Adipose tissue (tissue), 3 donors: ENCODE measurements around the gene GSG1. TPM values are rescaled to one million over a fixed set of nuclear protein-coding genes. Genes with fewer than 3 reads are reported as not detected.
"Not testable (repeated sequence)": the region's sequence is repeated elsewhere in the genome, so short reads cannot be mapped to it uniquely, and the experiment has no call there.

Experiments used
- H3K27ac ChIP-seq: one replicate; pipeline ENCODE4 v1.5.1; 2013; ENCODE audit warnings: low read depth, low read length
- WGBS, 3 donors: extraction: QIAGEN DNeasy Blood & Tissue Kit; methylation state at CpG; one replicate each; pipeline ENCODE4 v1.1.7; 2013; 5-methylcytosine and 5-hydroxymethylcytosine counted together
- polyA plus RNA-seq, 3 donors: library from polyadenylated mRNA; stranded (reverse); fragments of 200-250 nt; gene quantifications; one replicate each; pipeline ENCODE4 v1.2.3, GENCODE V29; 2013
- donor health status: healthy with polysubstance abuse.
- donor health status: Bipolar disorder and iron deficiency.
- donor health status: healthy.

GSG1 gene
- polyA plus RNA-seq, 3 donors = 4.0 TPM; not detected in 2

- WGBS, 3 donors = 7 to 58% (median 17%) methylated on average over 9 of the region's 9 CpGs
- no peak overlapping the region for H3K27ac ChIP-seq
These were observed 5.9 kb downstream of the GSG1 start for GRCh38 chr12:13097491-13098011.

- WGBS, 3 donors = 71 to 77% (median 73%) methylated on average over 8 of the region's 8 CpGs
These were observed 8.0 kb downstream of the GSG1 start for GRCh38 chr12:13095266-13095995.

DNA sequence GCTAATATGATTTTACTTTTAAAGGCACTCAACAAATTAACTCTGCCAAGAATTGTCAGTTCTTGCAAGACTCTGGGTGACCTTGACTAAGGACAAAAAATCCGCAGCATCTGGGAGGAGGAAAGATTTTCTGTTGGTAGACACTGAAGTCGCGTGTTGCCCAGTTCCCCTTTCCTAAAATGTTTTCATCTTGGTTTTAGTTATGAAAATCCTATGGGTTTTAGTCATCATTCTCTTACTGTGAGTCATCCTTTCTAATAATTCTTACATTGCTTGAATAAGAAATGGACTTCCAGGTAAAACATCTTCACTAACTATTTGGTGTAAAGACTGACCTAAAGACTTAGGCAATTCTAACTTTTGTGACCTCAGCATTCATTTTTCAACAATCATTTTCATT, 9.1 kb downstream of the GSG1 start:
- no peak overlapping the region for H3K27ac ChIP-seq
- WGBS, 3 donors = 21 to 61% (median 36%) methylated on average over 3 of the region's 3 CpGs

More at GRCh38 chr12:13095266-13095995, 8.0 kb downstream of the GSG1 start:
- no peak overlapping the region for H3K27ac ChIP-seq

GRCh38 chr12:13093848-13094220, 9.6 kb downstream of the GSG1 start:
- WGBS, 3 donors = 31 to 51% (median 36%) methylated on average over 2 of the region's 2 CpGs
- H3K27ac ChIP-seq = no peak overlapping the region

- H3K27ac ChIP-seq = no peak overlapping the region
- WGBS, 3 donors = 69 to 73% (median 71%) methylated on average over 7 of the region's 7 CpGs
These were observed 10.1 kb downstream of the GSG1 start for GRCh38 chr12:13093191-13093847.

DNA sequence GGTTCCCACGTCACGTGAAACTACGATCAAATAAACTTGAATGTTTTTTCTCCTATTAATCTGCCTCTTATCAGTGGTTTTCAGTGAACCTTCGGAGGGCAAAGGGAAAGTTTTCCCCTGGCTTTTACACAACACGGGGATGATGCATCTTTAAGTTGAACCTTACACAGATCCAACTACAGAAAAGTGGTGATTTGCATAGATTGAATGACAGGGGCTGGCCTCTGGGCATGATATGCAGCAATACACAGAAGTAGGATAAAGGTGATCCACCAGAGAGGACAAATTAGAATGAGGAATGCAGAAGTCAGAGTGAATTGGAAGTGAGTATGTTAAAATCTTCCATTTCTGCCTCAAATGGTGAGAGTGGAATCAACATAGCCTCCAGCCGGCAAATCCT, 11.6 kb downstream of the GSG1 start:
- H3K27ac ChIP-seq = no peak overlapping the region

GRCh38 chr12:13090054-13090453, 13.4 kb downstream of the GSG1 start:
- no peak overlapping the region for H3K27ac ChIP-seq
- WGBS, 3 donors = 88 to 91% (median 89%) methylated on average over 4 of the region's 4 CpGs

More for the DNA sequence above, 11.6 kb downstream of the GSG1 start:
- 77 to 95% (median 93%) methylated on average over 6 of the region's 6 CpGs for WGBS, 3 donors

DNA sequence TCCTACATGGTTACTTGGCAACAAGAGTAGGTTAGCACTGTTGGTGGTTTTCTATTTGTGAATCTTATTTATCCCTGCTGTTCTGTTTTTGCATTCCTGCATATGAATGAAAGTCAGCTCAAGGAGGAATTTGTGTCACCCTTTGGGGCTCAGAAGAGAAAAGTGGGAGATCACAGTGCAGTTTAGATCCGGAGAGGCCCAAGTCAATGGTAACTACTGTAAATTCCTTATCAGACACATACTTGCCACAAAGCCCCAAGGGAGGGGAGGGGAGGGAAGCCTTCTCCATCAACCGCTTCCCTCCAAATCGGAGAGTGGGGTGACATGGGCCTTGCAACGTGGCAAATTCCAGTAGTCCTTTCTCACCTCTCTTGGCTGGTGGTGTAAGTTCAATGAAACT, 15.0 kb downstream of the GSG1 start:
- 82 to 85% (median 83%) methylated on average over 4 of the region's 4 CpGs for WGBS, 3 donors
- H3K27ac ChIP-seq = no peak overlapping the region

DNA sequence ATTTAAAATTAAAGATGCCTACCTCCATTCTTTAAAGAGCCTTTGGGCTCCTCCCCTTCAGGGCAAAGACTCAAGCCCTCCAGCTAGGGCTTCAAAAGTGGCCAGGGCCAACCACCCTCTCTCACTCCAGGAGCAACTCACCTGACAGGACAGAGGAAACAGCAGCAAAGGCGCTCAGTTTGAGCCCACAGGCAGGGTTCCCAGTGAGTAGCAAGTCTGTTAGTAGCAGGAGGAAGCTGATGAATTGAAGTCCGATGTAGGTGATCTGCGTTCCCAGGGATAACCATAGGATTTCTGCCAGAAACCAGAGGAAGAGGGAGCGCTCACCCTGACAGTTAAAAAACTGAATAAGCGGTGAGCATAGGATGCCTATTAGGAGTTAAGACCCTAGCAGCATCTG, 15.7 kb downstream of the GSG1 start:
- WGBS, 3 donors = 84 to 92% (median 91%) methylated on average over 5 of the region's 5 CpGs
- H3K27ac ChIP-seq = no peak overlapping the region

GRCh38 chr12:13085968-13086686, 17.3 kb downstream of the GSG1 start:
- H3K27ac ChIP-seq = no peak overlapping the region

GRCh38 chr12:13084898-13085640, 18.4 kb downstream of the GSG1 start:
- WGBS, 3 donors = 96 to 98% (median 96%) methylated on average over 11 of the region's 11 CpGs
- H3K27ac ChIP-seq = no peak overlapping the region

More at GRCh38 chr12:13085968-13086686, 17.3 kb downstream of the GSG1 start:
- WGBS, 3 donors = 73 to 81% (median 73%) methylated on average over 7 of the region's 7 CpGs

DNA sequence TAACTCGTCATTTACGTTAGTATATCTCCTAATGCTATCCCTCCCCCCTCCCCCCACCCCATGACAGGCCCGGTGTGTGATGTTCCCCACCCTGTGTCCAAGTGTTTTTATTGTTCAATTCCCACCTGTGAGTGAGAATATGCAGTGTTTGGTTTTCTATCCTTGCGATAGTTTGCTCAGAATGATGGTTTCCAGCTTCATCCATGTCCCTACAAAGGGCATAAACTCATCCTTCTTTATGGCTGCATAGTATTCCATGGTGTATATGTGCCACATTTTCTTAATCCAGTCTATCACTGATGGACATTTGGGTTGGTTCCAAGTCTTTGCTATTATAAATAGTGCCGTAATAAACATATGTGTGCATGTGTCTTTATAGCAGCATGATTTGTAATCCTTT, 19.8 kb downstream of the GSG1 start:
- H3K27ac ChIP-seq = not testable (repeated sequence)
- WGBS, 3 donors = 92 to 97% (median 94%) methylated on average over 5 of the region's 5 CpGs

- H3K27ac ChIP-seq = no peak overlapping the region
- 74 to 92% (median 85%) methylated on average over 2 of the region's 2 CpGs for WGBS, 3 donors
These were observed 20.6 kb downstream of the GSG1 start for GRCh38 chr12:13082861-13083260.

GRCh38 chr12:13080266-13080665, 23.2 kb downstream of the GSG1 start:
- H3K27ac ChIP-seq = no peak overlapping the region
- 85 to 94% (median 93%) methylated on average over 3 of the region's 3 CpGs for WGBS, 3 donors

DNA sequence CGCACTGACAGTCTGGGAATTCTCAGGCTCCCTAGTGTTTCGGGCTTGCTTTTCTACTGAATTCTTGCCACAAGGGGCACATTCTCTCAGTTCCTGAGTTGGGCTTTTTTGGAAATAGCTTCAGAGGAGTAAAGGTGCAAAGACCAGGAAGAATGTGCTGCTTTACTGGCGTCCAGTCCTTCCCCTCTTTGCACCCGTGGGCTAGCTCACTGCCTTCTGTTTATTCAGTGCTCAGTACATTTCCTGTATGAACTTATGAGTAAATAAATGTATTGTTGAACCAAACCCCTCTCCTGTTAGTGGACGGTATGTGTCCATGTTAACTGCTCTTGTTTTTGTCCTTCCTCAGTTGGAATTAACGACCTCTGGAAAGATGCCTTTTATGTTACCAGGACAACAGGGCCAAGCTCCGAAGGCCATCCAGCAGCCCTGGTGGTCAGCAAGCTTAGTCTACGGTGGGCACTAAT, 24.0 kb downstream of the GSG1 start:
- WGBS, 3 donors = 84 to 90% (median 85%) methylated on average over 8 of the region's 8 CpGs
- H3K27ac ChIP-seq = no peak overlapping the region

DNA sequence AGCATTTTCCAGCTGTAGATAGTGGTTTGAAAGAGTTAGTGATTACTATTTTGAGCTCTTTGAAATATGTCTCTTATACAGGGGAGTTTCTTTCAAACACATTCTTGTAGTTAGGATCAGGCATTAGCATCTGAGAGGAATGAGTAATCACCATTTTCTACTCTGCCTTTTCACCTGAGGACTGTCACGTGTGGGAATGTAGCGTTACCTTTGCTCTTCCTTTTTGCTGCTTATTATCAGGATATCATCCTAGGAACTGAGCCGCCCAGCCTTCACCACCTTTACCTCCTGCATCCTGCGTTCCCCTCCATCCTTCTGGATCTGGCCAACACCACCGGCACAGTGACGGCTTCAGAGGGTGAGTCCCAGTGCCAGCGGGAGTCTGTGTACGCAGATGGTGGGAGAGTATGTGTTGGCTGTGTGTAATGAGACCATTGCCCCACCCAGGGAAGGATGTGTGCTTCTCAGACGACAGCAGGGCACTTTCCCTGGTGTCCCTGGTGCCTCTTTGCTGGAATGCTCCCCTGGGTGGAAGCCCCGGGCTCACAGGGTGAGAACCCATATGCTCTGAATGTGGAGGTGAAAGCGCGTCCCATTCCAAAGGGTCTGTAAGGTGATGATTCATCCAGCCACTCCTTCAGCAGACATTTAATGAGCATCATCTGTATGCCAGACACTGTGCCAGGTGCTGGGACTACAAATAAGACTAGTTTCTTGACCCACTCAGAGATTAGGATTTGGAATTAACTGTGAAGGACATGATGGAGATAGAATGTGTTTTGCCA, 27.5 kb downstream of the GSG1 start:
- WGBS, 3 donors = 81 to 90% (median 84%) methylated on average over 12 of the region's 12 CpGs
- no peak overlapping the region for H3K27ac ChIP-seq

GRCh38 chr12:13075118-13075480, 28.4 kb downstream of the GSG1 start:
- no peak overlapping the region for H3K27ac ChIP-seq
